HEK293 (cell line): ENCODE results near the gene NEK11.

ENCODE experiments used
- CTCF ChIA-PET: fragments of 350-600 bp; formaldehyde crosslinking; extraction: SDS; loops from one replicate; lab custom pipeline; 2021; ENCODE audit warnings: antibody characterized with exemption; lab: Yijun Ruan, JAX
- POLR2A ChIA-PET: fragments of 300-600 bp; formaldehyde crosslinking; extraction: SDS; loops from one replicate; lab custom pipeline; 2020; ENCODE audit warnings: antibody characterized with exemption, inconsistent platforms; lab: Yijun Ruan, JAX
- H3K27ac ChIP-seq: fragments of 200-500 bp; sonication (Bioruptor generic); 2 replicates; pipeline ENCODE4 v1.5.1; 2014; ENCODE audit warnings: low read depth, low read length, control low read depth, inconsistent platforms; ENCODE audit errors: extremely low read depth
- H3K36me3 ChIP-seq, 2 experiments: fragments of 200-500 bp in 1 of 2; sonication (Bioruptor generic) in 1 of 2; 1 replicate in 1 of 2; 2 replicates in 1 of 2; pipeline ENCODE4 v1.5.1; 2014 to 2017; ENCODE audit warnings: inconsistent platforms in 2 of 2, low read length in 2 of 2; ENCODE audit not compliant: control insufficient read depth in 2 of 2, insufficient read depth in 1 of 2
- H3K4me1 ChIP-seq: fragments of 200-500 bp; sonication (Bioruptor generic); 2 replicates; pipeline ENCODE4 v1.5.1; 2014; ENCODE audit warnings: mild to moderate bottlenecking, low read length, inconsistent platforms; ENCODE audit not compliant: control insufficient read depth, insufficient read depth
- H3K4me3 ChIP-seq: 2 replicates; pipeline ENCODE4 v1.5.1; 2011; ENCODE audit warnings: low read depth, mild to moderate bottlenecking, control low read depth, low read length, moderate library complexity
- H3K9me3 ChIP-seq: fragments of 200-500 bp; sonication (Bioruptor generic); 2 replicates; pipeline ENCODE4 v1.5.1; 2014; ENCODE audit warnings: low read depth, low read length, inconsistent platforms; ENCODE audit not compliant: control insufficient read depth, insufficient read depth
- GLIS1 ChIP-seq: fragments of 450-650 bp; formaldehyde crosslinking; IDR thresholded peaks from 2 replicates; pipeline ENCODE4 v1.5.1; 2016; ENCODE audit warnings: missing biosample characterization, missing genetic modification characterization
- HOXD13 ChIP-seq: sonication (generic); formaldehyde crosslinking; IDR thresholded peaks from 2 replicates; pipeline ENCODE4 v1.8.0; 2022; ENCODE audit warnings: missing genetic modification reagents, borderline replicate concordance
- KLF1 ChIP-seq: fragments of 450-650 bp; formaldehyde crosslinking; IDR thresholded peaks from 2 replicates; pipeline ENCODE4 v1.5.1; 2016; ENCODE audit warnings: missing biosample characterization, missing genetic modification characterization
- KLF17 ChIP-seq: fragments of 450-650 bp; formaldehyde crosslinking; IDR thresholded peaks from 2 replicates; pipeline ENCODE4 v1.5.1; 2016; ENCODE audit warnings: missing biosample characterization, missing genetic modification characterization
- KLF9 ChIP-seq: fragments of 450-650 bp; formaldehyde crosslinking; IDR thresholded peaks from 2 replicates; pipeline ENCODE4 v1.5.1; 2016; ENCODE audit warnings: missing biosample characterization, missing genetic modification characterization, low read depth
- SCRT1 ChIP-seq: fragments of 450-650 bp; formaldehyde crosslinking; IDR thresholded peaks from 2 replicates; pipeline ENCODE4 v1.5.1; 2016; ENCODE audit warnings: missing biosample characterization, missing genetic modification characterization, borderline replicate concordance
- SP3 ChIP-seq: fragments of 450-650 bp; formaldehyde crosslinking; IDR thresholded peaks from 2 replicates; pipeline ENCODE4 v1.5.1; 2016; ENCODE audit warnings: missing biosample characterization, missing genetic modification characterization
- WT1 ChIP-seq: fragments of 450-650 bp; formaldehyde crosslinking; IDR thresholded peaks from 2 replicates; pipeline ENCODE4 v1.5.1; 2016; ENCODE audit warnings: missing biosample characterization, missing genetic modification characterization
- ZBTB48 ChIP-seq: fragments of 450-650 bp; formaldehyde crosslinking; IDR thresholded peaks from 2 replicates; pipeline ENCODE4 v1.5.1; 2016; ENCODE audit warnings: missing biosample characterization, missing genetic modification characterization
- ZNF132 ChIP-seq: fragments of 450-650 bp; formaldehyde crosslinking; IDR thresholded peaks from 2 replicates; pipeline ENCODE4 v1.5.1; 2017; ENCODE audit warnings: missing biosample characterization, missing genetic modification characterization, borderline replicate concordance
- ZNF146 ChIP-seq: fragments of 450-650 bp; formaldehyde crosslinking; IDR thresholded peaks from 2 replicates; pipeline ENCODE4 v1.5.1; 2016; ENCODE audit warnings: missing biosample characterization, missing genetic modification characterization
- ZNF169 ChIP-seq: fragments of 450-650 bp; formaldehyde crosslinking; IDR thresholded peaks from 2 replicates; pipeline ENCODE4 v1.5.1; 2016; ENCODE audit warnings: missing biosample characterization, missing genetic modification characterization
- ZNF223 ChIP-seq: fragments of 450-650 bp; formaldehyde crosslinking; IDR thresholded peaks from 2 replicates; pipeline ENCODE4 v1.5.1; 2016; ENCODE audit warnings: missing biosample characterization, missing genetic modification characterization
- ZNF266 ChIP-seq: fragments of 450-650 bp; formaldehyde crosslinking; IDR thresholded peaks from 2 replicates; pipeline ENCODE4 v1.5.1; 2016; ENCODE audit warnings: missing biosample characterization, missing genetic modification characterization, low read depth
- ZNF280D ChIP-seq: fragments of 450-650 bp; formaldehyde crosslinking; IDR thresholded peaks from 2 replicates; pipeline ENCODE4 v1.5.1; 2016; ENCODE audit warnings: missing biosample characterization, missing genetic modification characterization
- ZNF302 ChIP-seq: fragments of 450-650 bp; formaldehyde crosslinking; IDR thresholded peaks from 2 replicates; pipeline ENCODE4 v1.5.1; 2016; ENCODE audit warnings: missing biosample characterization, missing genetic modification characterization, low read depth
- ZNF311 ChIP-seq: fragments of 450-650 bp; formaldehyde crosslinking; IDR thresholded peaks from 2 replicates; pipeline ENCODE4 v1.5.1; 2017; ENCODE audit warnings: missing biosample characterization, missing genetic modification characterization, borderline replicate concordance
- ZNF391 ChIP-seq: fragments of 450-650 bp; formaldehyde crosslinking; IDR thresholded peaks from 2 replicates; pipeline ENCODE4 v1.5.1; 2016; ENCODE audit warnings: low read depth, missing biosample characterization, missing genetic modification characterization, borderline replicate concordance
- ZNF544 ChIP-seq: fragments of 450-650 bp; formaldehyde crosslinking; IDR thresholded peaks from 2 replicates; pipeline ENCODE4 v1.5.0; 2017; ENCODE audit warnings: missing biosample characterization, missing genetic modification characterization
- ZNF585B ChIP-seq: fragments of 450-650 bp; formaldehyde crosslinking; IDR thresholded peaks from 2 replicates; pipeline ENCODE4 v1.5.1; 2016; ENCODE audit warnings: missing biosample characterization, missing genetic modification characterization
- ZNF624 ChIP-seq: fragments of 450-650 bp; formaldehyde crosslinking; IDR thresholded peaks from 2 replicates; pipeline ENCODE4 v1.5.1; 2017; ENCODE audit warnings: missing biosample characterization, missing genetic modification characterization
- ZNF658 ChIP-seq: fragments of 450-650 bp; formaldehyde crosslinking; IDR thresholded peaks from 2 replicates; pipeline ENCODE4; 2016; ENCODE audit warnings: missing biosample characterization, missing genetic modification characterization
- ZNF747 ChIP-seq: fragments of 450-650 bp; formaldehyde crosslinking; IDR thresholded peaks from 2 replicates; pipeline ENCODE4 v1.5.1; 2016; ENCODE audit warnings: missing biosample characterization, missing genetic modification characterization
- ZNF837 ChIP-seq: fragments of 450-650 bp; formaldehyde crosslinking; IDR thresholded peaks from 2 replicates; pipeline ENCODE4 v1.5.1; 2016; ENCODE audit warnings: missing biosample characterization, missing genetic modification characterization
- ZXDB ChIP-seq: fragments of 450-650 bp; formaldehyde crosslinking; IDR thresholded peaks from 2 replicates; pipeline ENCODE4 v1.5.1; 2016; ENCODE audit warnings: missing biosample characterization, missing genetic modification characterization
- TF ChIP-seq, protein P1 (sequence below): fragments of 450-650 bp; formaldehyde crosslinking; IDR thresholded peaks from 2 replicates; pipeline ENCODE4 v1.5.1; 2016; ENCODE audit warnings: missing biosample characterization, missing genetic modification characterization
- TF ChIP-seq, protein P2 (sequence below): fragments of 450-650 bp; formaldehyde crosslinking; IDR thresholded peaks from 2 replicates; pipeline ENCODE4 v1.5.1; 2016; ENCODE audit warnings: missing biosample characterization, missing genetic modification characterization
- TF ChIP-seq, protein P3 (sequence below): fragments of 450-650 bp; formaldehyde crosslinking; IDR thresholded peaks from 2 replicates; pipeline ENCODE4 v1.5.1; 2017; ENCODE audit warnings: missing biosample characterization, missing genetic modification characterization
- TF ChIP-seq, protein P4 (sequence below): fragments of 450-650 bp; formaldehyde crosslinking; optimal IDR thresholded peaks from 2 replicates; pipeline ENCODE3; 2016; ENCODE audit warnings: missing biosample characterization, mild to moderate bottlenecking, missing genetic modification characterization

Gene NEK11

GRCh38 chr3:131393051-131393450 lies 366.4 kb downstream of the NEK11 start:
- Histone ChIP-seq H3K9me3 (no peaks in the 10 kb centered on the region), H3K4me3 (no peak overlapping the region), H3K36me3 (no peaks in the 10 kb centered on the region), H3K27ac (no peak overlapping the region), H3K4me1 (no peaks in the 10 kb centered on the region)
- CTCF ChIA-PET, result interaction anchor here (0.7 kb wide), 1 partner anchor 356 kb away, joined by 3 read pairs; no protein-coding TSS in a partner anchor
- POLR2A ChIA-PET, result no interaction called here
- TF ChIP-seq ZNF280D (tag by site-specific recombination) (no peak), ZNF624 (tag by site-specific recombination) (no peak), ZNF747 (tag by site-specific recombination) (no peak)
- TF ChIP-seq, protein P1, sequence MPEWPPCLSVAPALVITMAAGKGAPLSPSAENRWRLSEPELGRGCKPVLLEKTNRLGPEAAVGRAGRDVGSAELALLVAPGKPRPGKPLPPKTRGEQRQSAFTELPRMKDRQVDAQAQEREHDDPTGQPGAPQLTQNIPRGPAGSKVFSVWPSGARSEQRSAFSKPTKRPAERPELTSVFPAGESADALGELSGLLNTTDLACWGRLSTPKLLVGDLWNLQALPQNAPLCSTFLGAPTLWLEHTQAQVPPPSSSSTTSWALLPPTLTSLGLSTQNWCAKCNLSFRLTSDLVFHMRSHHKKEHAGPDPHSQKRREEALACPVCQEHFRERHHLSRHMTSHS (tag by site-specific recombination), result no peak
- TF ChIP-seq, protein P2, sequence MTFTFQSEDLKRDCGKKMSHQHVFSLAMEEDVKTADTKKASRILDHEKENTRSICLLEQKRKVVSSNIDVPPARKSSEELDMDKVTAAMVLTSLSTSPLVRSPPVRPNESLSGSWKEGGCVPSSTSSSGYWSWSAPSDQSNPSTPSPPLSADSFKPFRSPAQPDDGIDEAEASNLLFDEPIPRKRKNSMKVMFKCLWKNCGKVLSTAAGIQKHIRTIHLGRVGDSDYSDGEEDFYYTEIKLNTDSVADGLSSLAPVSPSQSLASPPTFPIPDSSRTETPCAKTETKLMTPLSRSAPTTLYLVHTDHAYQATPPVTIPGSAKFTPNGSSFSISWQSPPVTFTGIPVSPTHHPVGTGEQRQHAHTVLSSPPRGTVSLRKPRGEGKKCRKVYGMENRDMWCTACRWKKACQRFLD (tag by site-specific recombination), result no peak

DNA sequence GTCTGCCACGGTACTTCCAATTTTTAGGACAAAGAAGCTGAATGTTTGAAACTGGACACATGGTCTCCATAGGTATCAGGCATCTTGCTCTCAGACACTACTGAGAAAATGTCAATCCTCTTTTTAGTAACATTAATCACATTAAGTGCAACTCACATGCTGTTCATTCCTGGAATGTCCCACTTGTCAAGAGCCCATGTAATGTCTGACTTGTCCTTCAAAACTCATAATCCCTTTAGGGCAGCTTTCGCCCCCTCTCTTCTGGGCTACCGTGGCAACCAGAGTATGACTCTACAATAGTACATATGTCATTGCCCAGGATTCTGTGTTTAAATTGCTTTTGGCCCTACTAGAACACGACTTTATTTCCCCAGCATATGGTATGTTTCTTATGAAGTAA lies 367.2 kb downstream of the NEK11 start:
- CTCF ChIA-PET, result no interaction called here
- H3K36me3 ChIP-seq, result no peaks in the 10 kb centered on the region

DNA sequence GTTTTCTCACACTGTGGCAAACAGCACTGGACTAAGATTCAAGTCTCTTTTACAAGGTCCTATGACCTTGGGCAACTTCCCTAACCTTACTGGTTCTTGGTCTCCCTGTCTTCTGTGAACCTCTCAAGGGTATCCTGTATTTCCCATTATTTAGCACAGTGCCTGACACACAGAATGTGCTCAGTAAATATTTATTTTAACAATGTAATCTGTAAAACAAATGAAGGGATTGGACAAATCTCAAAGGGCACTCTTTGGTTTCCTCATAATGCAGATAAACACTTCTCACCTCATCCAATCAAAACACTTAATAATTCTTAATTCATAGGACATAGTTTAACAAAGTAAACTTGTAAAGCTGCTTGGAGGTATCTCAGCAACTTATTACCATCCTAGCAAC lies 367.7 kb downstream of the NEK11 start:
- H3K9me3 ChIP-seq, result no peaks in the 10 kb centered on the region
- H3K27ac ChIP-seq, result no peak overlapping the region
- POLR2A ChIA-PET, result no interaction called here
- CTCF ChIA-PET, result no interaction called here
- no peaks in the 10 kb centered on the region for H3K36me3 ChIP-seq
- no peak overlapping the region for H3K4me3 ChIP-seq
- H3K4me1 ChIP-seq, result no peaks in the 10 kb centered on the region
- TF ChIP-seq ZNF837 (tag by site-specific recombination) (no peak), HOXD13 (no peak), ZNF391 (no peak), ZNF132 (tag by site-specific recombination) (no peak), ZNF302 (no peak), SP3 (tag by site-specific recombination) (no peak), ZXDB (tag by site-specific recombination) (no peak), ZNF585B (no peak), ZNF223 (tag by site-specific recombination) (no peak), ZNF169 (tag by site-specific recombination) (no peak)
- TF ChIP-seq, protein P3, sequence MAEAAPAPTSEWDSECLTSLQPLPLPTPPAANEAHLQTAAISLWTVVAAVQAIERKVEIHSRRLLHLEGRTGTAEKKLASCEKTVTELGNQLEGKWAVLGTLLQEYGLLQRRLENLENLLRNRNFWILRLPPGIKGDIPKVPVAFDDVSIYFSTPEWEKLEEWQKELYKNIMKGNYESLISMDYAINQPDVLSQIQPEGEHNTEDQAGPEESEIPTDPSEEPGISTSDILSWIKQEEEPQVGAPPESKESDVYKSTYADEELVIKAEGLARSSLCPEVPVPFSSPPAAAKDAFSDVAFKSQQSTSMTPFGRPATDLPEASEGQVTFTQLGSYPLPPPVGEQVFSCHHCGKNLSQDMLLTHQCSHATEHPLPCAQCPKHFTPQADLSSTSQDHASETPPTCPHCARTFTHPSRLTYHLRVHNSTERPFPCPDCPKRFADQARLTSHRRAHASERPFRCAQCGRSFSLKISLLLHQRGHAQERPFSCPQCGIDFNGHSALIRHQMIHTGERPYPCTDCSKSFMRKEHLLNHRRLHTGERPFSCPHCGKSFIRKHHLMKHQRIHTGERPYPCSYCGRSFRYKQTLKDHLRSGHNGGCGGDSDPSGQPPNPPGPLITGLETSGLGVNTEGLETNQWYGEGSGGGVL (tag by site-specific recombination), result no peak
- TF ChIP-seq, protein P4, sequence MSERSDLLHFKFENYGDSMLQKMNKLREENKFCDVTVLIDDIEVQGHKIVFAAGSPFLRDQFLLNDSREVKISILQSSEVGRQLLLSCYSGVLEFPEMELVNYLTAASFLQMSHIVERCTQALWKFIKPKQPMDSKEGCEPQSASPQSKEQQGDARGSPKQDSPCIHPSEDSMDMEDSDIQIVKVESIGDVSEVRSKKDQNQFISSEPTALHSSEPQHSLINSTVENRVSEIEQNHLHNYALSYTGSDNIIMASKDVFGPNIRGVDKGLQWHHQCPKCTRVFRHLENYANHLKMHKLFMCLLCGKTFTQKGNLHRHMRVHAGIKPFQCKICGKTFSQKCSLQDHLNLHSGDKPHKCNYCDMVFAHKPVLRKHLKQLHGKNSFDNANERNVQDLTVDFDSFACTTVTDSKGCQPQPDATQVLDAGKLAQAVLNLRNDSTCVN, result no peak

More for the DNA sequence above, 367.2 kb downstream of the NEK11 start:
- TF ChIP-seq KLF17 (tag by site-specific recombination), result no peak
- no peak for TF ChIP-seq ZNF624 (tag by site-specific recombination)
- TF ChIP-seq ZBTB48 (tag by site-specific recombination), result no peak
- no peak for TF ChIP-seq ZNF146 (tag by site-specific recombination)
- no peak for TF ChIP-seq SCRT1 (tag by site-specific recombination)
- no peak for TF ChIP-seq GLIS1 (tag by site-specific recombination)
- no peak for TF ChIP-seq ZNF544 (tag by site-specific recombination)
- no peak for TF ChIP-seq ZNF302
- TF ChIP-seq ZNF266, result no peak
- TF ChIP-seq ZNF311 (tag by site-specific recombination), result no peak
- no peak for TF ChIP-seq KLF1 (tag by site-specific recombination)
- no peak for TF ChIP-seq ZNF658 (tag by site-specific recombination)
- no peak for TF ChIP-seq WT1 (tag by site-specific recombination)
- TF ChIP-seq KLF9, result no peak
- H3K9me3 ChIP-seq, result no peaks in the 10 kb centered on the region
- H3K4me1 ChIP-seq, result no peaks in the 10 kb centered on the region
- no peak overlapping the region for H3K27ac ChIP-seq
- POLR2A ChIA-PET, result no interaction called here
- H3K4me3 ChIP-seq, result no peak overlapping the region
